H9 (cell line): ENCODE data around the gene HTRA3. TPM values are rescaled to one million over a fixed set of nuclear protein-coding genes. Genes with fewer than 3 reads are reported as not detected.

Source experiments
- DNase-seq: peaks from one replicate; pipeline ENCODE4 v3.0.0-alpha.2; 2017
- H2AFZ ChIP-seq: one replicate; pipeline ENCODE4 v1.6.1; 2013; ENCODE audit warnings: mild to moderate bottlenecking, low read length, control low read depth, moderate library complexity
- H2AK5ac ChIP-seq: 2 replicates; pipeline ENCODE4 v1.6.1; 2013; ENCODE audit warnings: low read length, control low read depth, mixed read lengths; ENCODE audit not compliant: insufficient read length
- H2BK120ac ChIP-seq: one replicate; pipeline ENCODE4 v1.6.1; 2013; ENCODE audit warnings: low read depth, mild to moderate bottlenecking, low read length, control low read depth, inconsistent platforms; ENCODE audit not compliant: poor library complexity, severe bottlenecking
- H2BK12ac ChIP-seq: 2 replicates; pipeline ENCODE4 v1.6.1; 2013; ENCODE audit warnings: low read length, control low read depth, mixed read lengths, low read depth; ENCODE audit not compliant: insufficient read length
- H2BK15ac ChIP-seq: 2 replicates; pipeline ENCODE4 v1.6.1; 2013; ENCODE audit warnings: low read depth, low read length, control low read depth
- H2BK20ac ChIP-seq: one replicate; pipeline ENCODE4 v1.6.1; 2013; ENCODE audit warnings: low read depth, mild to moderate bottlenecking, low read length, control low read depth, inconsistent platforms; ENCODE audit not compliant: poor library complexity, severe bottlenecking
- H2BK5ac ChIP-seq: 2 replicates; pipeline ENCODE4 v1.6.1; 2013; ENCODE audit warnings: low read length, control low read depth, mixed read lengths; ENCODE audit not compliant: insufficient read length
- H3K14ac ChIP-seq: 2 replicates; pipeline ENCODE4 v1.6.1; 2013; ENCODE audit warnings: low read length, control low read depth; ENCODE audit not compliant: insufficient read depth
- H3K18ac ChIP-seq: 2 replicates; pipeline ENCODE4 v1.6.1; 2013; ENCODE audit warnings: low read depth, mild to moderate bottlenecking, mixed read lengths, low read length, control low read depth; ENCODE audit not compliant: insufficient read length
- H3K23ac ChIP-seq: 2 replicates; pipeline ENCODE4 v1.6.1; 2013; ENCODE audit warnings: low read length, control low read depth, mixed read lengths, low read depth; ENCODE audit not compliant: insufficient read length
- H3K23me2 ChIP-seq: 2 replicates; pipeline ENCODE4 v1.6.1; 2013; ENCODE audit warnings: low read depth, mild to moderate bottlenecking, mixed read lengths, low read length, control low read depth; ENCODE audit not compliant: insufficient read length, poor library complexity, severe bottlenecking
- H3K27ac ChIP-seq: 2 replicates; pipeline ENCODE4 v1.5.1; 2013; ENCODE audit warnings: low read length, control low read depth, mixed read lengths, low read depth; ENCODE audit not compliant: insufficient read length
- H3K27me3 ChIP-seq: 2 replicates; pipeline ENCODE4 v1.6.1; 2013; ENCODE audit warnings: low read length, control low read depth, inconsistent platforms; ENCODE audit not compliant: insufficient read depth
- H3K4ac ChIP-seq: 2 replicates; pipeline ENCODE4 v1.6.1; 2013; ENCODE audit warnings: low read depth, mild to moderate bottlenecking, control low read depth, inconsistent platforms, low read length, moderate library complexity
- H3K4me1 ChIP-seq: 2 replicates; pipeline ENCODE4 v1.6.1; 2013; ENCODE audit warnings: low read length, control low read depth, inconsistent platforms; ENCODE audit not compliant: insufficient read depth
- H3K4me2 ChIP-seq: 2 replicates; pipeline ENCODE4 v1.6.1; 2013; ENCODE audit warnings: low read length, control low read depth, mixed read lengths; ENCODE audit not compliant: insufficient read length, insufficient read depth
- H3K56ac ChIP-seq: 2 replicates; pipeline ENCODE4 v1.6.1; 2013; ENCODE audit warnings: low read depth, mild to moderate bottlenecking, mixed read lengths, low read length, control low read depth; ENCODE audit not compliant: insufficient read length
- H3K79me1 ChIP-seq: 2 replicates; pipeline ENCODE4 v1.6.1; 2013; ENCODE audit warnings: low read depth, mild to moderate bottlenecking, moderate library complexity, low read length, control low read depth, inconsistent platforms; ENCODE audit not compliant: insufficient read depth, poor library complexity, severe bottlenecking
- H3K79me2 ChIP-seq: 2 replicates; pipeline ENCODE4 v1.6.1; 2013; ENCODE audit warnings: low read length, control low read depth, inconsistent platforms; ENCODE audit not compliant: insufficient read depth
- H3K9ac ChIP-seq: 2 replicates; pipeline ENCODE4 v1.6.1; 2013; ENCODE audit warnings: low read length, control low read depth, mixed read lengths; ENCODE audit not compliant: insufficient read length; ENCODE audit errors: extremely low read depth
- H3K9me3 ChIP-seq: one replicate; pipeline ENCODE4 v1.6.1; 2013; ENCODE audit warnings: low read depth, low read length, inconsistent platforms; ENCODE audit not compliant: control insufficient read depth
- H3T11ph ChIP-seq: one replicate; pipeline ENCODE4 v1.6.1; 2013; ENCODE audit warnings: mild to moderate bottlenecking, low read length, control low read depth, inconsistent platforms
- H4K20me1 ChIP-seq: one replicate; pipeline ENCODE4 v1.6.1; 2013; ENCODE audit not compliant: control insufficient read depth, insufficient read length, insufficient read depth
- H4K5ac ChIP-seq: 2 replicates; pipeline ENCODE4 v1.6.1; 2013; ENCODE audit warnings: low read depth, mild to moderate bottlenecking, mixed read lengths, low read length, control low read depth; ENCODE audit not compliant: insufficient read length
- H4K8ac ChIP-seq: replicated peaks from 2 replicates; pipeline ENCODE4 v1.6.1; 2013; ENCODE audit warnings: low read length, control low read depth, mixed read lengths, low read depth; ENCODE audit not compliant: insufficient read length
- H4K91ac ChIP-seq: 2 replicates; pipeline ENCODE4 v1.6.1; 2013; ENCODE audit warnings: low read depth, mild to moderate bottlenecking, moderate library complexity, mixed read lengths, low read length, control low read depth; ENCODE audit not compliant: insufficient read length
- H3K27ac Mint-ChIP-seq, 3 experiments: 2 replicates in 2 of 3; 3 replicates in 1 of 3; pipeline ENCODE4 v1.8.0; 2020 to 2021; ENCODE audit warnings: mixed read lengths in 3 of 3, mild to moderate bottlenecking in 1 of 3, moderate library complexity in 1 of 3
- H3K27me3 Mint-ChIP-seq: 2 replicates; pipeline ENCODE4 v1.8.0; 2021; ENCODE audit warnings: low read depth, mild to moderate bottlenecking, moderate library complexity, mixed read lengths
- H3K36me3 Mint-ChIP-seq, 3 experiments: 2 replicates in 2 of 3; 3 replicates in 1 of 3; pipeline ENCODE4 v1.8.0; 2020 to 2021; ENCODE audit warnings: low read depth in 3 of 3, mixed read lengths in 3 of 3; ENCODE audit not compliant: insufficient read depth in 1 of 3
- H3K4me1 Mint-ChIP-seq, 2 experiments: 2 replicates each; pipeline ENCODE4 v1.8.0; 2020; ENCODE audit warnings: mixed read lengths in 2 of 2
- H3K4me3 Mint-ChIP-seq, 2 experiments: 2 replicates in 1 of 2; 3 replicates in 1 of 2; pipeline ENCODE4 v1.8.0; 2020 to 2021; ENCODE audit warnings: mild to moderate bottlenecking in 2 of 2, mixed read lengths in 2 of 2, moderate library complexity in 1 of 2
- H3K9me3 Mint-ChIP-seq, 2 experiments: 2 replicates in 1 of 2; 3 replicates in 1 of 2; pipeline ENCODE4 v1.8.0; 2020; ENCODE audit warnings: mild to moderate bottlenecking in 2 of 2, mixed read lengths in 2 of 2, moderate library complexity in 1 of 2
- WGBS: extraction: QIAGEN DNeasy Blood & Tissue Kit; methylation state at CpG from one replicate; pipeline ENCODE4 v1.1.7; 2013; ENCODE audit warnings: missing lambda C conversion rate, low lambda C conversion rate, mixed read lengths; ENCODE audit not compliant: insufficient read length; ENCODE audit errors: extremely low coverage; 5-methylcytosine and 5-hydroxymethylcytosine counted together
- total RNA-seq: library from RNA; stranded (reverse); gene quantifications from 2 replicates; pipeline ENCODE4 v1.2.1, GENCODE V29; 2021
- TF ChIP-seq, protein P1 (sequence below): fragments of 200-600 bp; sonication (generic); conservative IDR thresholded peaks from 3 replicates; pipeline ENCODE4 v1.8.0; 2021; ENCODE audit warnings: antibody characterized with exemption, mild to moderate bottlenecking

Gene HTRA3
- total RNA-seq, 1 experiment from 2014 or later: 3.0 TPM

DNA sequence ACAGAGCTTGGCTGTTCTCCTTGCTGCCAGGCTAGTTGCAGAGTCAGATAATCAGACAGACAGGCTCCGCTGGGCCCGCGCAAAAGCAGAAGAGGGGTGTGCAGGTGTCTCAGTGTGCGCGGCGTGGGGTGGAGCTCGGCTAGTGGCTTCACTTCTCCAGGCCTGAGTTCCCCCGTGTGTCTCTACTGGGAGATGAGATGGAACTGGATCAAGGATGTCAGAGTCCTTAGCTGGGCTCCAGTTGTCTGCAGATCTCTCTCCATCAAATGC lies 21.1 kb downstream of the HTRA3 start:
- H3K4ac ChIP-seq: no peak overlapping the region
- no peaks in the 10 kb centered on the region for H4K20me1 ChIP-seq
- H3K56ac ChIP-seq: no peak overlapping the region
- no peaks in the 10 kb centered on the region for H3K4me1 ChIP-seq
- Mint-ChIP-seq H3K27me3 (no peaks in the 10 kb centered on the region; the same call in 1 of the 2 replicates), H3K4me3 (no peak overlapping the region), H3K9me3 (peaks cover 5 to 6% of the 10 kb centered on the region in 2 experiments; a peak in 3 of 5 replicates), H3K36me3 (peaks cover 4 to 7% (median 4%) of the 10 kb centered on the region in 3 experiments; a peak in 5 of 7 replicates), H3K27ac (no peak overlapping the region), H3K4me1 (no peaks in the 10 kb centered on the region)
- WGBS: no CpG with 5 or more reads among the region's 8 CpGs
- no peak overlapping the region for H3K23ac ChIP-seq
- no peak overlapping the region for H2BK20ac ChIP-seq
- no peak overlapping the region for H3T11ph ChIP-seq
- no peaks in the 10 kb centered on the region for H3K79me1 ChIP-seq
- H3K4me2 ChIP-seq: no peak overlapping the region
- no peak overlapping the region for H2BK120ac ChIP-seq
- H3K9ac ChIP-seq: no peak overlapping the region
- no peak overlapping the region for H4K91ac ChIP-seq
- no peaks in the 10 kb centered on the region for H3K9me3 ChIP-seq
- H2BK15ac ChIP-seq: no peak overlapping the region
- no peaks in the 10 kb centered on the region for H3K79me2 ChIP-seq
- H2AFZ ChIP-seq: no peak overlapping the region
- H3K18ac ChIP-seq: no peak overlapping the region
- no peak overlapping the region for H4K5ac ChIP-seq
- no peaks in the 10 kb centered on the region for H3K27me3 ChIP-seq
- H2AK5ac ChIP-seq: no peak overlapping the region
- H3K14ac ChIP-seq: no peak overlapping the region
- no peaks in the 10 kb centered on the region for H3K23me2 ChIP-seq
- TF ChIP-seq, protein P1, sequence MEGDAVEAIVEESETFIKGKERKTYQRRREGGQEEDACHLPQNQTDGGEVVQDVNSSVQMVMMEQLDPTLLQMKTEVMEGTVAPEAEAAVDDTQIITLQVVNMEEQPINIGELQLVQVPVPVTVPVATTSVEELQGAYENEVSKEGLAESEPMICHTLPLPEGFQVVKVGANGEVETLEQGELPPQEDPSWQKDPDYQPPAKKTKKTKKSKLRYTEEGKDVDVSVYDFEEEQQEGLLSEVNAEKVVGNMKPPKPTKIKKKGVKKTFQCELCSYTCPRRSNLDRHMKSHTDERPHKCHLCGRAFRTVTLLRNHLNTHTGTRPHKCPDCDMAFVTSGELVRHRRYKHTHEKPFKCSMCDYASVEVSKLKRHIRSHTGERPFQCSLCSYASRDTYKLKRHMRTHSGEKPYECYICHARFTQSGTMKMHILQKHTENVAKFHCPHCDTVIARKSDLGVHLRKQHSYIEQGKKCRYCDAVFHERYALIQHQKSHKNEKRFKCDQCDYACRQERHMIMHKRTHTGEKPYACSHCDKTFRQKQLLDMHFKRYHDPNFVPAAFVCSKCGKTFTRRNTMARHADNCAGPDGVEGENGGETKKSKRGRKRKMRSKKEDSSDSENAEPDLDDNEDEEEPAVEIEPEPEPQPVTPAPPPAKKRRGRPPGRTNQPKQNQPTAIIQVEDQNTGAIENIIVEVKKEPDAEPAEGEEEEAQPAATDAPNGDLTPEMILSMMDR: no peak
- H2BK5ac ChIP-seq: no peak overlapping the region
- DNase-seq: no peak
- H3K27ac ChIP-seq: no peak overlapping the region
- H4K8ac ChIP-seq: no peak overlapping the region
- no peak overlapping the region for H2BK12ac ChIP-seq
